Endothelial cell of umbilical vein (primary cell): Measurements from ENCODE around the gene COPS7B. TPM values are rescaled to one million over a fixed set of nuclear protein-coding genes. Genes with fewer than 3 reads are reported as not detected.

Experiments
- BruUV-seq: library from RNA; stranded (reverse); fragments of 400-500 nt; replicated peaks from 2 replicates; lab custom pipeline; 2021; lab: Mats Ljungman, UMichigan
- CTCF ChIA-PET: fragments of 300-600, 350-600 bp; sonication (Branson Sonifier 250); formaldehyde crosslinking; loops from one replicate; lab custom pipeline; 2021; ENCODE audit warnings: antibody characterized with exemption, inconsistent platforms; lab: Charles Lee
- POLR2A ChIA-PET: fragments of 300-600, 350-600 bp; sonication (Branson Sonifier 250); formaldehyde crosslinking; loops from one replicate; lab custom pipeline; 2021; ENCODE audit warnings: antibody characterized with exemption, inconsistent platforms; lab: Charles Lee
- DNase-seq: peaks from one replicate; pipeline ENCODE4 v3.0.0-alpha.2; 2011; ENCODE audit warnings: low read depth, low spot score
- FAIRE-seq: peaks from 2 replicates; lab custom pipeline; 2011; peaks lifted over from hg19 to GRCh38; lab: Jason Lieb, UNC
- H2AFZ ChIP-seq: 2 replicates; pipeline ENCODE4 v1.6.0; 2012; ENCODE audit warnings: low read depth, low read length, control low read depth, inconsistent platforms
- H3K27ac ChIP-seq: 2 replicates; pipeline ENCODE4 v1.5.1; 2011; ENCODE audit warnings: low read depth, mild to moderate bottlenecking, control low read depth, low read length, moderate library complexity; ENCODE audit not compliant: insufficient read depth
- H3K27me3 ChIP-seq, 2 experiments: 2 replicates each; pipeline versions ENCODE4 v1.6.0 to v1.6.1; 2011; ENCODE audit warnings: low read length in 2 of 2, mixed read lengths in 1 of 2; ENCODE audit not compliant: control insufficient read depth in 2 of 2, insufficient read depth in 2 of 2
- H3K36me3 ChIP-seq, 2 experiments: 2 replicates in 1 of 2; 3 replicates in 1 of 2; pipeline ENCODE4 v1.5.1; 2011; ENCODE audit warnings: low read length in 2 of 2, mild to moderate bottlenecking in 1 of 2, moderate library complexity in 1 of 2; ENCODE audit not compliant: control insufficient read depth in 2 of 2, insufficient read depth in 2 of 2; ENCODE audit errors: extremely low read depth in 1 of 2
- H3K4me1 ChIP-seq: 3 replicates; pipeline ENCODE4 v1.5.1; 2011; ENCODE audit warnings: mild to moderate bottlenecking, low read length; ENCODE audit not compliant: control insufficient read depth, insufficient read depth; ENCODE audit errors: extremely low read depth
- H3K4me2 ChIP-seq: 2 replicates; pipeline ENCODE4 v1.6.1; 2011; ENCODE audit warnings: low read length, control low read depth, mixed read lengths; ENCODE audit not compliant: insufficient read depth
- H3K4me3 ChIP-seq, 3 experiments: fragments of 200-600 bp in 1 of 3; sonication (generic), shearing (Covaris generic) in 1 of 3; replicated peaks in 1 of 3; 2 replicates each; pipeline ENCODE4 v1.5.1; 2011 to 2016; ENCODE audit warnings: control low read depth in 3 of 3, low read length in 3 of 3, mild to moderate bottlenecking in 2 of 3, inconsistent platforms in 1 of 3, low read depth in 1 of 3, moderate library complexity in 1 of 3; ENCODE audit not compliant: insufficient read depth in 1 of 3
- H3K79me2 ChIP-seq: 2 replicates; pipeline ENCODE4 v1.6.0; 2012; ENCODE audit warnings: low read length, inconsistent platforms; ENCODE audit not compliant: control insufficient read depth, insufficient read depth
- H3K9ac ChIP-seq: replicated peaks from 2 replicates; pipeline ENCODE3; 2011; ENCODE audit warnings: low read length, control low read depth; ENCODE audit not compliant: insufficient read depth; ENCODE audit errors: extremely low read depth
- H3K9me1 ChIP-seq: replicated peaks from 3 replicates; pipeline ENCODE4 v1.6.0; 2011; ENCODE audit warnings: mild to moderate bottlenecking, low read length; ENCODE audit not compliant: control insufficient read depth, insufficient read depth; ENCODE audit errors: extremely low read depth
- H3K9me3 ChIP-seq: replicated peaks from 2 replicates; pipeline ENCODE4 v1.5.1; 2012; ENCODE audit warnings: low read length, inconsistent platforms; ENCODE audit not compliant: control insufficient read depth, insufficient read depth
- H4K20me1 ChIP-seq: replicated peaks from 2 replicates; pipeline ENCODE3; 2011; ENCODE audit warnings: mild to moderate bottlenecking, low read length; ENCODE audit not compliant: control insufficient read depth, insufficient read depth; ENCODE audit errors: extremely low read depth
- CTCF ChIP-seq, 2 donors: IDR thresholded peaks; 1 replicate in 1 of 2; 2 replicates in 1 of 2; pipeline ENCODE4 v1.5.1; 2011; ENCODE audit warnings: low read length in 2 of 2, mild to moderate bottlenecking in 2 of 2, moderate library complexity in 2 of 2, control low read depth in 1 of 2, inconsistent platforms in 1 of 2, low read depth in 1 of 2; ENCODE audit not compliant: insufficient read depth in 1 of 2; ENCODE audit errors: extremely low read depth in 1 of 2
- EZH2 ChIP-seq: IDR thresholded peaks from 2 replicates; pipeline ENCODE4 v1.6.1; 2012; ENCODE audit warnings: borderline replicate concordance, low read depth, mild to moderate bottlenecking, moderate library complexity, low read length, inconsistent platforms; ENCODE audit not compliant: severe bottlenecking
- FOS ChIP-seq: IDR thresholded peaks from 2 replicates; pipeline ENCODE4 v1.6.1; 2011; ENCODE audit warnings: mild to moderate bottlenecking, low read length, moderate library complexity, borderline replicate concordance; ENCODE audit not compliant: insufficient read depth
- GATA2 ChIP-seq: IDR thresholded peaks from 2 replicates; pipeline ENCODE4 v1.7.0; 2011; ENCODE audit warnings: low read depth, mild to moderate bottlenecking, moderate library complexity, mixed read lengths, low read length; ENCODE audit not compliant: insufficient read length, insufficient read depth
- JUN ChIP-seq: IDR thresholded peaks from 2 replicates; pipeline ENCODE4 v1.6.1; 2011; ENCODE audit warnings: borderline replicate concordance, low read depth; ENCODE audit not compliant: insufficient read length, insufficient read depth
- MAX ChIP-seq: IDR thresholded peaks from 2 replicates; pipeline ENCODE4 v1.6.1; 2011; ENCODE audit not compliant: insufficient read depth, insufficient read length
- MYC ChIP-seq: IDR thresholded peaks from one replicate; pipeline ENCODE4 v1.6.1; 2011; ENCODE audit warnings: mild to moderate bottlenecking, low read depth, low read length
- POLR2A ChIP-seq: IDR thresholded peaks from 2 replicates; pipeline ENCODE4 v1.6.1; 2012; ENCODE audit warnings: low read depth, mild to moderate bottlenecking, control low read depth, low read length
- POLR2AphosphoS5 ChIP-seq: IDR thresholded peaks from 2 replicates; pipeline ENCODE4 v1.6.1; 2012; ENCODE audit warnings: low read depth, mild to moderate bottlenecking, control low read depth, low read length, moderate library complexity; ENCODE audit not compliant: insufficient read depth
- dilution Hi-C: fragments of 300-500 bp; cut with MboI; formaldehyde crosslinking; loops from one replicate; pipeline ENCODE4 v1.15.0; 2019; ENCODE audit warnings: low sequenced_read_pairs; ENCODE audit not compliant: extremely low pct_ligation_motif_present
- intact Hi-C: fragments of 100-400 bp; cut with micrococcal nuclease; formaldehyde crosslinking; loops from one replicate; pipeline ENCODE4 v1.10.0; 2022
- polyA plus RNA-seq, 4 experiments: library from polyadenylated mRNA; depleted of rRNA in 3 of 4; stranded (reverse) in 3 of 4; unstranded in 1 of 4; fragments of >200 nt; gene quantifications; 2 replicates each; pipeline versions ENCODE4 v1.2.1 to v1.2.3, GENCODE V29; 2011 to 2012; ENCODE audit warnings: missing spikeins in 1 of 4
- total RNA-seq: library from RNA; stranded (reverse); gene quantifications from 2 replicates; pipeline ENCODE4 v1.2.3, GENCODE V29; 2021

COPS7B gene
- total and polyA plus RNA-seq, 2 donors (not counting 3 experiments of a cell fraction or from before 2014, with no cell fraction given) = 50.3 to 59.2 TPM

DNA sequence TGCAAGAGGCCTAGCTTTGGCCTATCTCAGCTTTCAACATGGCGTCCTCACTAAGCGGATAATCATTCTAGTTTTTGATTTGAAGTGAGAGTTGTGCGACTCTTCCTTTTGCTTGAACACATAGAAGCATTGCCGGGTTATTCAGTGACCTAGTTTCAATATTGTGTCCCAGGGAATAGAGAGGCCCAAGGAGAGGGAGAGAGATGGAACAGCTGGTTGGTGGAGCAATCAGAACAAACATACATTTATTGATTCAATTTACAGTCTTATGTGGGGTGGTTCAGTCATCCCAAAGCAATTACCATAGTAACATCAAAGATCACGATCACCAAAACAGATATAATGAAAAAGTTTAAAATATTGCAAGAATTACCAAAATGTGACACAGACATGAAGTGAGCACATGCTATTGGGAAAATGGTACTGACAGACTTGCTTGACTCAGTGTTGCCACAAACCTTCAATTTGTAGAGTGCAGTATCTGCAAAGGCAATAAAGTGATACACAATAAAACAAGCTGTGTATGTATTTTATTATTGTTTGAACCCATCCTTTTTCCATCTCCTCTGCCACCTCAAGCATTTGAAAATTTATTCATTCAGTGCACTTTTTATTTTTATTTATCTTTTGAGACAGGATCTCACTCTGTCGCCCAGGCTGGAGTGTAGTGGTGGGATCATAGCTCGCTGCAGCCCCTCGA is 30.2 kb downstream of the COPS7B start:
- H3K36me3 ChIP-seq = peaks cover 0 to 2% of the 10 kb centered on the region in 2 experiments
- DNase-seq = no peak
- H3K27me3 ChIP-seq = no peaks in the 10 kb centered on the region
- BruUV-seq = no TSS peak
- no peak overlapping the region for H2AFZ ChIP-seq
- H4K20me1 ChIP-seq = no peaks in the 10 kb centered on the region
- no peaks in the 10 kb centered on the region for H3K9me1 ChIP-seq
- no peaks in the 10 kb centered on the region for H3K9me3 ChIP-seq
- dilution Hi-C loops (no loop called here), intact Hi-C loops (no loop called here)
- FAIRE-seq = no peak
- POLR2A ChIA-PET = no interaction called here
- H3K79me2 ChIP-seq = no peaks in the 10 kb centered on the region
- TF ChIP-seq FOS (no peak), POLR2A (no peak), CTCF (IDR thresholded peaks at IDR 0.05; ENCODE audit: extremely low read depth in 1 of 2, insufficient read depth in 1 of 2, low read depth in 1 of 2, low read length in 2 of 2) (no peak), JUN (no peak), MAX (no peak), GATA2 (no peak), POLR2AphosphoS5 (no peak), MYC (no peak), EZH2 (no peak)
- CTCF ChIA-PET = interaction anchor here (1.4 kb wide), 1 partner anchor 21 kb away, joined by 4 read pairs; no protein-coding TSS in a partner anchor
- H3K4me2 ChIP-seq = no peak overlapping the region
- no peak overlapping the region for H3K4me3 ChIP-seq
- no peak overlapping the region for H3K27ac ChIP-seq
- H3K9ac ChIP-seq = no peak overlapping the region
- no peaks in the 10 kb centered on the region for H3K4me1 ChIP-seq
